Activated CD4-positive, alpha-beta T cell treated with anti-CD3 and anti-CD28 coated beads, Interleukin-2, amount 50 U/mL, for 1 hour (primary cell): ENCODE measurements around the gene HEMK1.

Source experiments
- DNase-seq: peaks from one replicate; pipeline ENCODE4 v3.0.0-alpha.2; 2020

The HEMK1 gene

DNA sequence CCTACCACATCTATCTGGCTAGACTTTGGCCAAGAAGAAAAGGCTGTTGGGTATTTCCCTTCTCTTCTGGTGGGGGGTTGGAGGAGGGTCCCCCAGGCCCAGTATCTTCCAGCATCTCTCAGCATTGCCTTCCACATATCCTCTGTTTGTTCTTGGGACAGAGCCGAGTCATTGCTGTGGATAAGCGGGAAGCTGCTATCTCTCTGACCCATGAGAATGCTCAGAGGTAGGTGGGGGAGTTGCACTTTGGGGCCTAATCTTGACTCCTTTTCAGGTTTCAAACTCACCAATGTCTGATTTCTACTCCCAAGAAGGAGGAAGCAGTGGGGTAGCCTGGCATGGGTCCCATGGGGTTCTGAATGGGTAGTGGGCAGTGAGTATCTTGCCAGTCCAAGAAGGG is 8.0 kb downstream of the HEMK1 start:
- no peak for DNase-seq

DNA sequence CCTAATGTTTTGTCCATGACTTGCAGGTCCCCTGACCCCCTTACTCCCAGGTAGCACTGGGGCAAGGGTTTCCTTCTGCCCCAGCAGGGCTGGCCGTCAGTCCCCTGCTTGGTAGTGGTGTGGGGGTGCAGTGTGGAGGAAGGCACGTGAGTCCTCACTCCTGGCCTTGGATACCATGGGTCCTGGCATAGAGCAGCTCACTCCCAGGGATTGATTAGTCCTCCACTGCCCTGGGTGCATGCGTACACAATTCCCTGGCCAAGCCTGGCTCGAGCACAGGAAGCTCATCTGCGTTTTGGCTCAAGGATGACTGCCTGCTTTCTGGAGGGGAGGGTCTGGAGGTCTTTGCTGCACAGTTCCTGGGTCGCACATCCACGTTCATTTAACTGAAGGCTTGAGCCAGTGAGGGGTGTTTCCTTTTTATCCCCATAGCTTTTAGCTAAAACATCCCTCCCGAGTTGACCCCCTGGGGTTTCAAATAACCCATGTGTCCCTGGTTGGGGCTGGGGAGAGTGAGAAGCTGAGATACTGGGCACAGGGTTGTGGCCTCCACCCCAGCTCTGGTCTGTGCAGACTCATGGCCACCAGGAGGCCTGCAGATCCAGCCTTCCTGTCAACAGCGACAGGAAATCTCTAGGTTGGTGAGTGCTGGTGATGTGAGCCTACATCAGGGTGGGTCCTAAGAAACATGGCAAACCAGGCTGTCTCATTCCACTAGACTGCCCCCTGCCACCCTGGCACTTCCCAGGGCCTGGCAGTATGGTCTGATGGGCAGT is 11.5 kb downstream of the HEMK1 start:
- DNase-seq = no peak

DNA sequence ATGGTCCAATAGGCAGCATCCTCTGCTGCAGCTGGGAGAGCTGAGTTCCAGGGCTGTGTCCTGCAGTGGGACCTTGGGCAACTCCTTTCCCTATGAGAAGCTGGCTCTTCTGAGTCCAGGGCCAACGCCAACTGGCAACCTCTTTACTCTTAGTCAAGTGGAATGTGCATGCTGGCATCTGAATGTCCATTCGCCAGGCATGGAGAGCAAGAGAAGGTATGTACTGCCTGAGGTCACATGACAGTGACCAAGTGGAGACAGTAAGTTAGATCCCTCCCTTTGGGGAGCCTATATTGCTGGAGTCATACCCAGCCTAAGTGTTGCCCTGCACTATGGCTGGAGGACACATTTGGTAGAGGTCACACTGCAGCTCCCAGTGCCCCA is 12.1 kb downstream of the HEMK1 start:
- DNase-seq = no peak

DNA sequence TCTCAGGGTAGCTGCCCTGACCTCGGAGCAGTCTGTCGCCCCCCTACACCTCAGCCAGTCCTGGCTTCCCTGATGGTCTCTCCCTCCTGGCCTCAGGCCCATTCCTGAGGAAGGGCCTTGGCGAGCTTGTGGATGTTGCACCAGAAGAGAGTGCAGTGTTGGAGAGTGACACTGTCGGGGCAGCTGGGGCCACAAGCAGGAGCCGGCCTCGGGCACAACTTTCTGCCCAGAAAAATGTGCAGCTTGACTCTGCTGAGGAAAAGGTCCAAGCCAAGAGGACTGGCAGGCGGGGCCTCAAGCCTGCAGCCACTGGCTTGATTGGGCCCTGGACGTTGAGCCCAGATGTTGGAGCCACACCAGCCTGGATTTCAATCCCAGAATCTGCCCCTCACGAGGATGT is 12.8 kb downstream of the HEMK1 start:
- no peak for DNase-seq

DNA sequence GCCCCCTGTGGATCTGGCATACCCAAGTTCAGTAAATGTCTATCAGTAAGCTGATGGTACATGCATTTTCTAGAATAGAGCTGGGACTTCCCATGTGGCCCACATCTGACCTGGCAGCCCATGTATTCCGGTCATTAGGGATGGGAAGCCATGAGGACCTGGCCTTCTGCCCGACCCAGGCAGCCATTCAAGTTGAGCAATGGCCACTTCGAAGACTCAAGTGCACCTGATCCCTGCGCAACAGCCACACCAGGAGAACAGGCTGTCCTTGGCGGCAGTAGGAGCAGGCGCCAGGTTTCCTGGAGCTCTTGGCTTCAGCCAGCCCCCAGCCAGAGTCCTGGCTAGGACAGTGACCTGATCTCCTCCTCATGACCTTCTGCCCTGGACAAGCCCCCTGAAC is 14.6 kb downstream of the HEMK1 start:
- DNase-seq = no peak

DNA sequence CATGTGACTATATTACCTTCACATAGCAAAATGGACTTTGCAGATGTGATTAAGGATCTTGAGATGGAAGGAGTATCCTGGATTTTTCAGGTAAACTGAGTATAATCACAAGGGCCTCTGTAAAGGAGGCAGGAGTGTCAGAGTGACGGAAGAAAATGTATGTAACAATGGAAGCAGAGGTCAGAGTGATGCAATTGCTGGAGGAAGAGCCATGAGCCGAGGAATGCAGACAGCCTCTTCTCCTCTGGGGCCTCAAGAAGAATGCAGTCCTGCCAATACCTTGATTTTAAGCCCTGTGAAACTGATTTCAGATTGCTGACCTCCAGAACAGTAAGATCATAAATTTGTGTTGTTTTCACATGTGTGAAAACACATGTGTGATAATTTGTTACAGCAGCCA is 15.1 kb downstream of the HEMK1 start:
- no peak for DNase-seq

DNA sequence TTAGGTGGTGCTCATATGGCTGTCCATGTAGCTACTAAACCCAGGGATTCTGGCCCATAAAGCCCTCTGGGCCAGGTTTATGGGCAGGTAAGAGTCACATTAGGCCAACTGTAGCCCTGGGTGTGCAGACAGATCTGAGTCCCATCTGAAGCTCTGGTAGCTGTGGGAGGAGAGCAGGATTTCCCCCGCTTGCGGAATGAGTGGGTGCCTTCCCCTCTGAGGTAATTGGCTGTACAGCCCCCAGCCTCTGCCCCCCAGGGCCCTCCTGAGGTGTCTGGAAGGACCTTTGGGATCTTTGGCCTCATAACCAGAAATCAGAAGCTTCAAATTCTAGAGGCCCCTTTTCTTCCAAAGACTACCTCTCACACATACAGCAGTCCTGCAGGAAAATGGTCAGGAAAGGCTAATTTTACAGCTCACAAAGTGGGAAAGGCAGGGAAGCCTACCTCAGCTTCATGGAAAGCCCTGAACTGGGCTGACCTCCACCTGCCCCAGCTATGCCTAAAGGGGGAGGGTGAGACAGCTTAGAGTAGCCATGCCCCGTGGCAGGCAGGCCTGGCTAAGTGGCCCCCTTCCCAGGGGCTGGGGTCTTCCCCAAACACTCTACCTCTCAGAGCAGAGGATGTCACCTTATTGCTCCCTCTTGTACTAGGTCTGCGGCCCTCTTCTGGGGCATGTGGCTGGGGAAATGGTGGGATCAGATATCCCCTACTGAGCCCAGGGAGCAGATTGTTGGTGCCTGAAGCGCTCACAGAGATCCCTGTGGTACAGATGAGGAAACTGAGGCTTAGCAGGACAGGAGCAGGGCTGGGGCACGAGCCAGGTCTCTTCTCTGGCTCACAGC is 16.8 kb downstream of the HEMK1 start:
- DNase-seq = no peak

DNA sequence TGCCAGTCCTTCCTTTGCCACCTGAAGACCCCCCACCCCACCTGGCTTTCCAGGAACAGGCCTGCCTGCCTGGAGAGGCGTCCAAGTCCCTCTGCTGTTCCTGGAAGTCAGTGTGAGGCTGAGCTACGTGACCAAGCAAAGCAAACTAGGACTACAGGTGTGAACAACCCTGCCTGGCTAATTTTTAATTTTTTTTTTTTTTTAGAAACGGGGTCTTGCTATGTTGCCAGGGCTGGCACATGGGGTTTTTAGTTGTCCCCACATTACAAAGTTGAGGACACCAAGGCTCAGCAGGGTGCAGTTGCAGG is 17.4 kb downstream of the HEMK1 start:
- DNase-seq = no peak

DNA sequence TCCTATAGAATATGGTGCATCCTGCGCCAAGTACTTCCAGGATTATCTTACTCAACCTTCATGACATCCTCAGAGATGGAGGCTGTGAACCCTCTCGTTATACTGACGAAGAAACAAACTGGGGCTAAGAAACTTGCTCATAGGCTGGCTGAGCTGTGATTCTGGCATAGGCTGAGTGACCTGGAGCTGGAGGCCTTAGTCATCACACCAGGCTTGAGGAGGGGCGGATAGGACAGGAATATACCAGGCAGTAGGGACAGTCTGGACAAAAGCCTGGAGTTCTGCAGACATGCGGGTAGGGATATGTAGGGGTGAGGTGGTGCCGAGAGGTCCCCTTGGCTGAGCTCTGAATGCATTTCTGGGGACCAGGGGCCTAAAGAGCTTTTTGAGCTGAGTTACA is 18.1 kb downstream of the HEMK1 start:
- DNase-seq = no peak

DNA sequence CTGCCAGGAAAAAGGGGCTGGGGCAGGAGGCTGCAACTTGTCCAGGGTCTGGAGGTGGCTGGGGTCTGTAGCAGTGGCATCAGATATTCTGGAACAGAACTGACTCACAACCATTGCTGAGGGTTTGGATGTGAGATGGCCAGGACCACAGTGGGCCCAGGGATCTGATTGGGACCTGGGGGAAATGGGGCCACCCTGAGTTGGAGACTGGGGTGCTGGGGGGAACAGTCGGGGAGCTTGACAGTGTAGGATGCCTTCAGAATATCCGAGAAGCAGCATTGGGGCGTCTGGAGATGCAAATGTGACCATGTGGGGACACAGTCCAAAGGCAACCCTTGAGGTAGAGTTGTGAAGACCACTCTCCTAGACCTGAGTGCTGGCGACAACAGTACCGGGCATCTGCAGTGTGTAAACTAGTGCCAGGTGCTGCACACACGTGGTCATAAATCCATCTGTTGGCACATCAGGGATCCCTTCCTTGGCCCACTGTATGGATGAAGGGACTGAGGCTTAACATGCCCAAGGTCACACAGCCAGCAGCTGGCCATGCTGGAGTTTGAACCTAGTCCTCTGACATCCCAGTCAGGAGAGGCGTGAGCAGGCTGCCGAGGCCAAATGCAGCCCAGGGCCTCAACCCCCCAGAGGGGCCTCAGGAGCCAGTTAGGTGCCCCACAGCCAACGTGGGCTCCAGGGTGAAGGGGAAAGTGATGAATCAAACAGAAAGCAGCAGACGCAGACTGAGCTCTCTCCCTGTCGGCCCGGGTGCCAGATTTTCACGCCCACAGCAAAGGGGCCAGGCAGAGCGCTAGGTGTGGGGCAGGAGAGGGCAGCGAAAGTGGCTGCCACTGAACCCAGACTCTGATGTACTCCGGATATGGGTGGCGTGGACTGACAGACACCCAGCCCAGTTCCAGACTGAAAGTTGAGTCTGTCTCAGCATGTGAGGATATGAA is 18.8 kb downstream of the HEMK1 start:
- peak; percentile 49 for DNase-seq

DNA sequence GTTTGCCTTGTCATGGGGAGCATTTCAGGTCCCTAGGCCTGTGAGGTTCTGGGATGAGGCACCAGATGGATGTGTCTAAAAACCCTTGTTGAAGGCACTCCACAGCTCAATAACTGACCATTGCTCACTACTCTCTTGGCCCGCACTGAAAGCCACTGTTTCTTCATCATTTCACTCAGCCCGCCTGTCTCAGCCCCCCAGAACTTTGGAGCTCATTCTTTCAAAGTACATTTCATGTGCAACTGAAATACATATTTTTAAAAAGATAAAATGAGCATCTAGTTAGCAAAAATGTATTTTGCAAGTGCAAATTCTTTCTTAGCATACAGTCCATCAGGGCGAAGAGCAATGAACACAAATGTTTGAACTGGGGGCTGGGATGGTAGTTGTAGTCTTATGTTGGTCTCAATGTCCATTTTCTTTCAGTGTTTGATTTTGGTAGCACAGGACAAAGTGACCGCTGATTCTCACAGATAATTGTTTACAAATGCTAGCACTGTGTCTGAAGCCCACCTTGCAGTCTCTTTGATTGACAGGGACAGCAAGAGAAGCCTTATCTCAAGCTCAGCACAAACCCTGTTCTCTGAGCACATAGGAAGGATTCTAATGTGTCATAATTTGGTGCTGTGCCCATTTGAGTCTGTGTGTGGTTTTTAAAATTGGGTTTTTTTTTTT is 19.6 kb downstream of the HEMK1 start:
- no peak for DNase-seq

DNA sequence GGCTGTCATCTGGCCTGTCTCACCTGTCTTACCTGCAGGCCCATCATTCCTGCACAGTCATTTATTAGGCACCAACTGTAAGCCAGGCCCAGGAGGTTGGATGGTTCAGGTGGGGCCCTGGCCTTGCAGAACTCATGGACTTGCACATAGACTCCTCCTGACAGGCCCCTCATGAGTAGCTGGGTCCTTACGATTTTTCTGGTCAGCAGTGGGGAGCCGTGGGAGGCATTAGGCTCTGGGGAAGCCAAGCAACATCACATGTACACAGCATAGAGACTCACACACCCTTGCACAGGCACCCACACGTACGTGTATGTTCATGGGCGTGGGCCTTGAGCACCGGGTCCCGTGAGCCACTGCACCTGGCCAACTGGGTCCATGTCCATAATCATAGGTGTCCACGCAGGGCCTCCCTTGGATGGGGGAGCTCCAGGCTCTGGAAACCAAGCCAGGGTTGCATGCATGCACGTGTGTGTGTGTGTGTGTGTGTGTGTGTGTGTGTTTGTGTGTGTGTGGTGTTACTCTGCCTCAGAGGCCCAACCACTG is 21.9 kb downstream of the HEMK1 start:
- DNase-seq = no peak

DNA sequence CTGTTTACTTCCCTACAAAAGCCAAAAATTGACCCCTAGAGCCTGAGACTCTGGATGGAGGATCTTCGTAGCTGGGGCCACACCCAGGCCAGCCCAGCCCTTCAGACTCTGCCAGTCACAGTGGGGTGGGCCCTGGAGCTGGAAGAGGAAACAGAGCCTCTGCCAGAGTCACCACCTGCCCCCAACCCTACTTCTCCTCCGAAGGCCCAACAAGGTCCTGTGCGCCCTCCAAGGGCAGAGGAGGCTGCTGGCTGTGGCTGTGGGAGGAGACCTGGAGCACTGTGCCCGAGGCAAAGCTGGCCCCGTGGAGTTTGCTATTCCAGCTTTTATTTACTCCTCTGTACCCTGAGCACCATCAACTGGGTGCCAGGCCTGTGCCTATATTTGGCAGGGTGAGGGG is 23.2 kb downstream of the HEMK1 start:
- no peak for DNase-seq

DNA sequence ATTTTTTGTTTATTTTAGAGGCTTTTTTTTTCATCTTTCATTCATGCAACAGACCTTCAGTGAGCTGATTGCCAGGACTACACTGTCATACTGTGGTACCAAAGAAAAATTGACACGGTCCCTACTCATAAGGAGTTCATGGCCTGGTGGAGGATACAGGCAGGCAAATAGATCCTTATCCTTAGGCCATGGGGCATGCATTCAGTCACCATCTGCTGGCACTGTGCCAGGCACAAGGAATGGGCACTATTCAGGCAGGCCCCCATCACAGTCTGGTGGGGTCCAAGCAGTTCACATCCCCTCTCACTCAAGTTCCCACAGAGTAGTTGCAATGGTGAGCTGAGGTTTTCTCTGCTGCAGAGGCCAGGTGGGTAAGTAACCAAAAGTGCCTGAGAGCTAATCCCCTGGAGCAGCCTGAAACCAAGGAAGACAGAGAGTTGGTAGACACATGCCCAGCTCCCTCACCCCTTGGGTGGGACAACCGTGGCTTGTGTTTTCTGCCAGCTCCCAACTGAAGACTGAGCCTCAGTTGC is 25.0 kb downstream of the HEMK1 start:
- no peak for DNase-seq

DNA sequence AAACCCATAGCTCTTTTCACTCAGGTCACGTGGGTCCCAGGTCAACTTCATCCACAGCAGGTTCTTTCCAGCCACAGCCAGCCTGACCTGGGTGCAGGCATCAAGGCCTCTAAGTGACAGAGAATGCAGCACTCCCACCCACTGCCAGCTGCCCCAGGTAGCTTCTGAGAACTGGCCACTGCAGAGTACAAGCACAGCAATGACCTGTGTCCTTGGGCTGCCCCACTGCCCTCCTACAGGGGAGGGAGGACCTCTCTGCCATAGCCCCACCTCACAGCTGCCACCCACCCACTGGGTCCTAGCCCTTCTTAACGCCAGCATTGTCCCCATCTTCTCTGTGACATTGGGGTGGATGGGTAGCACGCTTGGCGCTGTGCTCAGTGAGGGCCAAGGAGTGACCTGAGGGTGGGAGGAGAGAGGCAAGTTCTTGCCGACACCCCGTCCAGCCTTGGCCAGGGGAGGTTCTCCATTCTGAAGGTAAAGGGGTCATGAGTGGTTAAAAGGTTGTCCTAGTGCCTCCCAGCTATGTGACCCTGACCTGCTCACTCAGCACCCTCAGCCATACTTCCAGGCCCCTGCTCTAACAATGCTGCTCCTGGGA is 29.9 kb downstream of the HEMK1 start:
- DNase-seq = no peak

DNA sequence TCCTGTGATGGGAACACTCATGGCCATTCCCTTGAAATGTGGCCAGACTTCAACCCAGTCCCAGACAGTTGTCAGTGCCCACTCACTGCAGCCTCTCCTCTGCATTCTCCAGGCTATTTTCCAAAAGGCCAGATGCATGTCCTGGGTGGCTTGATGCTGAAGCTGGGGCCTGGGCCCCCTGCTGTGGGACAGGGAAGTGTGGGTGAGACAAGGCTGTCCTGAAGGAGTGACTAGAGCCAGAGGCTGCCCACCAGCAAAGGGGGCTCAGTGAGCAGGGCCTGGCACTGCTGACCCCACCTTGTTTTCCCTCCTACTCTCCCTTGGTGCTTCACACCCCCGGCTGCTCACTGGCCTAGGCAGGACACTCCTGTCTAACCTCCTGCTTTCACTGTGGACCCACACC is 30.4 kb downstream of the HEMK1 start:
- no peak for DNase-seq

DNA sequence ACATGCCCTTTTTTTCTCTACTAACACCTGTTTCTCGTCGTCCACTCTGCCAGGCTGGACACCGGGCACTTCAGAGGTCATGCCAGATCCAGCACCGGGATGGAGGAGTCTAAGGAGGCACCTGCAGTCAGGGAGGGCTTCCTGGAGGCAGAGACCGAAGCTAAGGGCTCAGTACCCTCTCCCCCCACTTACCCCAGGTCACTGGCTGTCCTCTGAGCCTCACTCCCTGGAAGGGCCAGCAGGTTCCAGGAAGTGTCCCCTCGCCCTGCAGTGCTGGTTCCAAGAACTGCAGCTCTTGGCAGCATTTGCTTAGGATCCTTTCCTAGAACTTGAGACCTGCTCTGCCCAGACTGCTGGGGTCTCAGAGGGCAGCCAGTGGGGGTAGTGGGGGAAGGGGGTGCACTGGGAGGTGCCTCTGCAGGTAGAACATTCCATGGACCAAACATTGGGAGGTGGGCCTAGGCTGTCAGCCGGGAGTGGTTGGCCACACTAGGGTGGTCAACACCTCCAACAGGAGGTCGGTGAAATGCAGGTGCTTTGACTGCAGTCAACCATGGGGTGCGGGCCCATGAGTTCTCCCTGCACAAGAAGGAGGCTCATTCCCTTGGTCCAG is 30.9 kb downstream of the HEMK1 start:
- no peak for DNase-seq

DNA sequence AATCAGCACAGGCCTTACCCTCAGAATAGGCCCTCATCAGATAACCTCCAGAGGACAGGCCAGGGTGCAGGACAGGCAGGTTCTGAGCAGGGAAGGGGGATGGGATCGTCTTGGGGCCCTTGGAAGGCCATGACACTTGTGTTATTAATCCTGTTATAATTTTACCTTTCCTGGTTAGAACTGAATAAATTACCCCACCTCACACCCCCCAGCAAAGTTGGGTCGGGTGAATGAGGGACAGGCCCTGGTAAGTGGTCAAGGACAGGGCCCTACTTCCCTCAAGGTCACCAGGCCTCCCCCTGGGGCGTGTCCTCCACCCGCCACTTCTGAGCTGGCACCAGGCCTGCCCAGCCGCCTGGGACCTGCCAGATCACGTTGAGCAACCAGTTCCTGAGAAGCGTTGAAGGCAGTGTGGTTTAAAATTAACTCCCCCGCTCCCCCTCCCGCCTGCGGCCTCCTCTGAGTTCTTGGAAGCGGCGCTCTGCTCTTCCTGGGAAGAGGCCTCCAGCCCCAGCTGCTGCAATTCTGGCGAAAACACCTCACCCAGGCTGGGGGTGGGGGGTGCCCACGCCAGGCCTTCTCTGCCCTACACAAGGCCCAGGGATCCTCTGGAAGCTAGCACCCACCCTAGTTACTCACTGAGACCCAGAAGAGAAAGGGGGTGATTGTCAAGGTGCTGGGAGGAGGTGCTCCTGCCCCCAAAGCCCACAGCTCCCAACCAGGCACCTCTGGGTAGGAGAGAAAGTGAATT is 31.7 kb downstream of the HEMK1 start:
- DNase-seq = peak; percentile 45

DNA sequence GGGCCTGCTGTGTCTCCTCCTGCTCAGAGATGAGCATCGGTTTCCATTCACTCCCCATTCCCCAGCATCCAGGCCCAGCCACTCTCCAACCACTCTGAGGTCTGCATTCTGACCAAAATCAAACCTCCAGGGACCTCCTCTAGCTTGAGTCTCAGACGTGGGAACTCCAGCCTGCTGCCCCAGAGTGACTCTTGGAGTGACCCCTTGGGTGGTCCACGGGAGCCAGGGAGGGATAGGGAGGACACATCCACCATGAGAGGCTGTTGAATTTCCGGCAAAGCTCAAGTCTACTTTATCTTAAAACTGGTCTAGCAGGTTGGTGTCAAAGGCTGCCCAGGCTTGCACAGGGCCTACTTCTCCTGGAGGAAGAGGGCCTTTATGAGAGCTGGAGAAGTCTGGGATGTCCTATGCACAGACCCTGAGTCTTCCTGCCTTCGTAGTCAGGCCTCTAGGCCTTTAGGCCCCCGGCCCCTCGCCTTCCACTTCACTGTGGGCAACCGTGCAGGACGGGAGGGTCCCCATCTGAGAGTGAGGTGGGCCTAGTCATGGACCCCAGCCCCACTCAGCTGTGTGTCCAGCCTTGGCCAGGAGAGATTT is 33.4 kb downstream of the HEMK1 start:
- DNase-seq = no peak
